ENCODE results near the gene TNKS2.
"Not testable (repeated sequence)": the region's sequence is repeated elsewhere in the genome, so short reads cannot be mapped to it uniquely, and the experiment has no call there.

TNKS2 gene

GRCh38 chr10:91797874-91798648 is at the start of gene TNKS2:
Gene TNKS2 (plus strand): TSS chr10:91798426. CDS start chr10:91798691, 265 bp downstream.
- DNase-seq, result peak; percentile 47 to 81

DNA sequence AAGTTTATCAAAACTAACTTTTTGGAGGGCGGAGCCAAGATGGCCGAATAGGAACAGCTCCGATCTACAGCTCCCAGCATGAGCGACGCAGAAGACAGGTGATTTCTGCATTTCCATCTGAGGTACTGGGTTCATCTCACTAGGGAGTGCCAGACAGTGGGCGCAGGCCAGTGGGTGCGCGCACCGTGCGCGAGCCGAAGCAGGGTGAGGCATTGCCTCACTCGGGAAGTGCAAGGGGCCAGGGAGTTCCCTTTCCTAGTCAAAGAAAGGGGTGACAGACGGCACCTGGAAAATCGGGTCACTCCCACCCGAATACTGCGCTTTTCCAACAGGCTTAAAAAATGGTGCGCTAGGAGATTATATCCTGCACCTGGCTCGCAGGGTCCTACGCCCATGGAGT is 48.6 kb upstream of the TNKS2 start:
- DNase-seq, result not testable (repeated sequence)

GRCh38 chr10:91756286-91756685 is 41.9 kb upstream of the TNKS2 start:
- DNase-seq, result no peak

GRCh38 chr10:91758303-91759146 is 39.7 kb upstream of the TNKS2 start:
- DNase-seq, result peak; percentile 6 to 47

DNA sequence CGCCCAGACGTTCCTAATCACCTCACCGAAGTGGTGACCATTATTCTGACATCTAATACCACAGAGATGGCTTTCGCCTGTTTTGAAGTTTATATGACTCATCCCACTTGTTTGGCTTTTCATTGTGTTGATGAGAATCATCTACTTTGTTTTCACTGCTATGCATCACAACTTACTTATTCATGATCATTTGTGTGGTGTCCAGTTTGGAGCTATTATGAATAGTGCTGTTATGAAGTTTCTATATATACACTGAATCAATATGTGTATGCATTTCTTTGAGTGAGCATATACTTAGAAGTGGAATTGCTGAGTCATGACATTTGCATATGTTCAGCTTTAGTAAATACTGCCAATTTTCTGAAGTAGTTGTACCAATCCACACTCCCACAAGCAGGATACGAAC is 38.6 kb upstream of the TNKS2 start:
- no peak for DNase-seq

DNA sequence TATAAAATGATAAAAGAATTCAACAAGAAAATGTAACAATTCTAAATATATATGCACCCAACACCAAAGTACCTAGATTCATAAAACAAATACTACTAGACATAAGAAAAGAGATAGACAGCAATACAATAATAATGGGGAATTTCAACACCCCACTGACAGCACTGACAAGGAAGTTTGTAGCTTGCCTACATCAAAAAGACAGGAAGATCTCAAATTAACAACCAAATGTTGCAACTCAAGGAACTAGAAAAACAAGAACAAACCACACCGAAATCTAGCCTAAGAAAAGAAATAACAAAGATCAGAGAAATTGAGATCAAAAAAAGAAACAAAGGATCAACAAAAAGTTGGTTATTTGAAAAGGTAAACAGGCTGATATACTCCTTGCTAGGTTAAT is 36.5 kb upstream of the TNKS2 start:
- no peak for DNase-seq

DNA sequence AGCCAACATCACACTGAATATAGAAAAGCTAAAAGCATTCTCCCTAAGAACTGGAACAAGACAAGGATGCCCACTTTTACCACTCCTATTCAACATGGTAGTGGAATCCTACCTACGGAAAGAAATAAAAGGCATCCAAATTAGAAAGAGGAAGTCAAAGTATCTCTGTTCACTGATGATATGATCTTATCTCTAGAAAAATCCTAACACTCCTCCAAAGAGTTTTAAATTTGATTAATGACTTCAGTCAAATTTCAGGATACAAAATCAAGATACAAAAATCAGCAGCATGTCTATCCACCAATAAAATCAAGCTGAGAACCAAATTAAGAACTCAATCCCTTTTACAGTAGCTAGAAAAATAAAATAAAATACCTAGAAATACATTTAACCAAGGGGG is 35.3 kb upstream of the TNKS2 start:
- no peak for DNase-seq

DNA sequence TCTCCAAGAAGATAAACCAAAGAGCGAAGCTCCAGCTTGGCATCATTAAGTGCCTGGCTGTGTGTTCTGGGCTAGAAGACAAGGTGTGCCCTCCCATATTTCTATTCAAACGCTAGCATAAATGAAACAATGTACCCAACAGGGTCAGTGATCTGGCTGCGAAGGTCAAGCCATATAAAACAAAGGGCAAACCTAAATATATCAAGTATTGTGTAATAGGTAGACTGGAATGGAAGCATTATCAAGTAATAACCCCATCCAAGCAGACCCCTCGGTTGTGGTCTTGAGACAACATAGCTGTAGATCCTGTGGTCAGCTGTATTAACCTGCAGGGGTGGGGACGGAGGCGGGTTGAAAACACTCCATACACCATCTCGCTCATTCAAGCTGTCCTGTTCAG is 31.6 kb upstream of the TNKS2 start:
- no peak for DNase-seq

- no peak for DNase-seq
Measured at GRCh38 chr10:91768123-91768522, 30.1 kb upstream of the TNKS2 start.

- no peak for DNase-seq
Measured at GRCh38 chr10:91771907-91772306, 26.3 kb upstream of the TNKS2 start.

- DNase-seq, result no peak
Measured at GRCh38 chr10:91772461-91772860, 25.8 kb upstream of the TNKS2 start.

DNA sequence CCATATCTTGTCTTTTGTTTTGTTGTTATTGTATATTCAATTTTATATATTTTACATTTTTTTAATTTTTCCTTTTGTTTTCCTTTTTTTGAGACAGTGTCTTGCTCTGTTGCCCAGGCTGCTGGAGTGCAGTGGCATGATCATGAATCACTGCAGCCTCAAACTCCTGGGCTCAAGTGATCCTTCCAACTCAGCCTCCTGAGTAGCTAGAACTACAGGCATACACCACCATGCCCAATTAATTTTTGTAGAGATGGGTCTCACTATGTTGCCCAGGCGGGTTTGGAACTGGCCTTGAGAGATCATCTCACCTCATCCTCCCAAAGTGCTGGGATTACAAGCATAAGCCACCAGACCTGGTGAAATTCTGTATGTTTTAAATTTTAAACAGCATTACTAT is 25.4 kb upstream of the TNKS2 start:
- no peak for DNase-seq

DNA sequence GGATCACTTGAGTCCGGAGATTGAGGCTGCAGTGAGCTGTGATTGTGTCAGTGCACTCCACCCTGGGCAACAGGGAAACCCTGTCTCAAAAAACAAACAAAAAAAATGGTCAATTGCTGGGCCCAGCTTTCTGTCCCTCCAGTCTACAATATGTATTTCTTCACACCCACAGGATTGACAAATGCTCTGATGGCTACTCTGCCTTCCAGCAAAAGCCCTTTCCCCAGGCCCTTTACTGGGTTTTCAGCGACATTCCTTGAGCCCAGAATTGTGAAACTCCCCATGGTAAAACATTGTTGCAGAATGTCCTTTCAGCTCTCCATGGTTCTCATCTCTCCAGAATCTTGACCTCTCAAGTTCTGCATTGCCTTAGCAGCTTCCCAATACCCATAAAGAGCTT is 23.7 kb upstream of the TNKS2 start:
- no peak for DNase-seq

GRCh38 chr10:91775731-91776130 is 22.5 kb upstream of the TNKS2 start:
- DNase-seq, result no peak

- no peak for DNase-seq
Measured at GRCh38 chr10:91776266-91776665, 22.0 kb upstream of the TNKS2 start.

- DNase-seq, result no peak
Measured at GRCh38 chr10:91778485-91778884, 19.7 kb upstream of the TNKS2 start.

DNA sequence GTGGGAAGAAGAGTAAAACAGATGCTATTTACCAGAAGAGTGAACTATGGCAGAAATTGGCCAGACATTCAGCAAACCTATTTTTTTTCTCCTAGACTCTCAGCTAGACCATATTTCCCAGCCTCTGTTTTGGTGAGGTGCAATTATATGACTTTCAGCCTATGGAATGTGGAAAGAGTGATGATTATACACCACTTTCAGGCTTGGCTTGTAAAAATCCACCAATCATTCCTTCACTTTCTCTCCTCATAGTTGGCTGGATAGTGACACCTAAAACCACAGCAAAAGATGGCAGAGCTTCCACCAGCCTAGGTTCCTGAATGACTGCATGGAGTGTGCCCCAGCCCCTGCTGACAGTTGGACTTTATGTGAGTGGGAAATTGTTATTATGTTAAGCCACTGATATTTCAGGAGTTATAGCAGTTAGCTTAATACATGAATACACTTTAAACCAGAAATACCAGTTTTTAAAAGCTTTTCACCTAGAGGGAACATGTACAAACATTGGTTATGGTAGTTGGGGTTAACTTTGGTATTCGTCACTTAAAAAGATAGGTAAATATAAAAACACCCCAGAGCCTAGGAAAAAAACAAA is 19.1 kb upstream of the TNKS2 start:
- DNase-seq, result no peak

DNA sequence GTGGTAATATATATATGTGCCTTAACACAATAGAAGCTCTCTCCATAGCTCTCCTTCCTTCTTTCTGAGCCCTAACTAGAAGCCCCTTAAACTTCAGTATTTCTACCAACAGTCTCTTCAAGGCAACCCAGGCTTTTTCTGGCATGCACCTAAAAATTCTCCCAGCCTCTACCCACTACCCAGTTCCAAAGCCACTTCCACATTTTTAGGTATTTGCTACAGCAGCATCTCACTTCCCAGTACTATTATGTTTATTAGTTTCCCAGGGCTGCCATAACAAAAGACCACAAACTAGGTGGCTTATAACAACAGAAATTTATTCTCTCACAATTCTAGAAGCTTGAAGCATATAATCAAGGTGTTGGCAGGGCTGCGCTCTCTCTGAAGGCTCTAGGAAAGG is 15.7 kb upstream of the TNKS2 start:
- no peak for DNase-seq

- peak; percentile 22 to 77 for DNase-seq
Measured at GRCh38 chr10:91785830-91786229, 12.4 kb upstream of the TNKS2 start.

DNA sequence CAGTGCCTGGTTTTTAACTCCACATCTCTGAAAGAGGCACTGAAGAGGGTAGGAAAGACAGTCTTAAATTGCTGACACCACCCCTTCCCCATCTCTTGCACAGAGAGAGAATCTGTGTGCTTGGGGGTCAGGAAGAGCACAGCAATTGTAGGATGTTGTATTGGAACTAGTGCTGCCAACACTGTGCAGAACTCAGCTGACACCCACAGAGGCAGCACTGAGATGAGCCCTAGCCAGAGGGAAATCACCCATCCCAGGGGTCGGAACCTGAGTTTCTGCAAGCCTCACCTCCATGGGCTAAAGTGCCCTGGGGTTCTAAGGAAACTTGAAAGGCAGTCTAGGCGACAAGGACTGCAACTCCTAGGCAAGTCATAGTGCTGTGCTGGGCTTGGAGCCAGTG is 11.0 kb upstream of the TNKS2 start:
- DNase-seq, result no peak

GRCh38 chr10:91787810-91788209 is 10.4 kb upstream of the TNKS2 start:
- DNase-seq, result no peak

DNA sequence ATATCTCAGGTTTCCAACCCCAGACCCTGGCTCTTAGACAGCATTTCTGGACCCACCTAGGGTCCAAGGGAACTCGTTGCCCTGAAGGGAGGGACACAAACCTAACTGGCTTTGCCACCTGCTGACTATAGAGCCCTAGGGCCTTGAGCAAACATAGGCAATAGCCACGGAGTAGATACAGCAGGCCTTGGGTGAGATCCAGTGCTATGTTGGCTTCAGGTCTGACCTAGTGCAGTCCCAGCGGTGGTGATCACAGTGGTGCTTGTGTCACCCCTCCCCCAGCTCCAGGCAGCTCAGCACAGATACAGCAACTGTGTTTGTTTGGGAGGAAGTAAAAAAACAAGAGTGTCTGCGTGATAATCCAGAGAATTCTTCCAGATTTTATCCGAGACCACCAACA is 9.7 kb upstream of the TNKS2 start:
- no peak for DNase-seq

DNA sequence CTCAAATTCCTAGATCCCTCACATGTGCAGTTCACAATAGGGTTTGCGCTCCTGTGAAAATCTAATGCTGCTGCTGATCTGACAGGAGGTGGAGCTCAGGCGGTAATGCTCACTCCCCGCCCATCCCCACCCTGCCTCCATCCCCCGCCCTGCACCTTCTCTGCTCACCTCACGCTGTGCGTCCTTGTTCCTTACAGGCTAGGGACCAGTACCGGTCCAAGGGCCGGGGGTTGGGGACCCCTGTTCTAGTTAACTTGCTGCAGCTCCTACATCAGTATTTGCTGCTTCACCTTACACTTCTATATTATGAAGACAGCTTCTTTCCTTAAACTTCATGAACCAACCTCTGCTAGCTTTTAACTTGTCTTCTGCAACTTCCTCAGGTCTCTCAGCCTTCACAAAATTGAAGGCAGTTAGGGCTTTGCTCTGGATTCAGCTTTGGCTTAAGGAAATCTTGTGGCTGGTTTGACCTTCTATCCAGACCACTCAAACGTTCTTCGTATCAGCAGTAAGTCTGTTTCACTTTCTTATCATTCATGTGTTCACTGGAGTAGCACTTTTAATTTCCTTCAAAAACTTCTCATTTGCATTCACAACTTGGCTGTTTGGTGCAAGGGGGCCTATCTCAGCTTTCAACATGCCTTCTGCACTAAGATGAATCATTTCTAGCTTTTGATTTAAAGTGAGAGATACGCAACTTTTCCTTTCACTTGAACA is 1.7 kb upstream of the TNKS2 start:
- no peak for DNase-seq
